NCI-H2196 treated with DMSO at 0.1 percent for 48 hours (cell line): ENCODE measurements around the gene ATP5MC3.
"Not testable (repeated sequence)": the region's sequence is repeated elsewhere in the genome, so short reads cannot be mapped to it uniquely, and the experiment has no call there.

Experiments used
- DNase-seq: peaks from one replicate; lab custom pipeline; 2025; ENCODE audit not compliant: unreplicated experiment; lab: John Stamatoyannopoulos, UW

The ATP5MC3 gene

GRCh38 chr2:175181104-175181876 is at the start of gene ATP5MC3:
ATP5MC3 (minus strand) TSS chr2:175181710; CDS start chr2:175181393, 317 bp downstream.
- peak; percentile 93 for DNase-seq

GRCh38 chr2:175228601-175229000 is 47.1 kb upstream of the ATP5MC3 start:
- not testable (repeated sequence) for DNase-seq

GRCh38 chr2:175228179-175228578 is 46.7 kb upstream of the ATP5MC3 start:
- no peak for DNase-seq

GRCh38 chr2:175227393-175227792 is 45.9 kb upstream of the ATP5MC3 start:
- DNase-seq, result no peak

GRCh38 chr2:175220075-175220474 is 38.6 kb upstream of the ATP5MC3 start:
- DNase-seq, result no peak

DNA sequence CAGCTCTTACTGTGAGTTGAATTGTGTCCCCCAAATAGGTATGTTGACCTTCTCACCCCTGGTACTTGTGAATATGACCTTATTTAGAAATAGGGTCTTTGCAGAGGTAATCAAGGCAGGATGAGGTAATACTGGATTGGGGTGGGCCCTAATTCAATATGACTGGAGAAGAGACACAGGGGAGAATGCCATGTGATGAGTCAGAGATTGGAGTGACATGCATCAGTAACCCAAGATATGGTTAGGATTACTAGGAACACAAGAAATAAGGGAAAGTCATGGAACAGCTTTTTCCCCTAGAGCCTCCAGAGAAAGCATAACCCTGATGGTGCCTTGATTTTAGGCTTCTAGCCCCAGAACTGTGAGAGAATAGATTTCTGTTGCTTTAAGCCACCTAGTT is 37.0 kb upstream of the ATP5MC3 start:
- no peak for DNase-seq

- DNase-seq, result peak; percentile 45
These were observed 26.4 kb upstream of the ATP5MC3 start for GRCh38 chr2:175207741-175208438.

- no peak for DNase-seq
These were observed 25.4 kb upstream of the ATP5MC3 start for GRCh38 chr2:175206866-175207265.

DNA sequence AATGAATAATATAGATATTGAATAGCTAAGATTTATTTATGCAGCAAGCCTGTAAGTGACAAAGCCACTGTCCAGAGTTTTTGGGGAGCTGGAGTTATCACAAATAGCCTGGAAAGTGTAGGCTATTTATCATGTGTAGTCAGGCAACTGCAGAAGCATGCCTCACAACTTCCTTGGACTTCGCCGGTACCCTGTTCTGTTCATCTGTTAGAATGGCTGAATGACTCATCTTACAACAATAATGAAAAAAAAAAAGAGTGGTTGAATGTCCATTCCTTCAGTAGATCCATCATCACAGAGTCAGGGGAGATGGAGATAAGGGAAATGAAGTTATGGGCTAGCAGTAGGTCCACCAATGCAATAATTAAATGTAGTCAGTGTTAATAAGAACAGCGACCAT is 24.0 kb upstream of the ATP5MC3 start:
- no peak for DNase-seq

GRCh38 chr2:175203621-175204496 is 22.3 kb upstream of the ATP5MC3 start:
- DNase-seq, result peak; percentile 8

- no peak for DNase-seq
These were observed 13.5 kb upstream of the ATP5MC3 start for GRCh38 chr2:175195012-175195411.

GRCh38 chr2:175188761-175189160 is 7.3 kb upstream of the ATP5MC3 start:
- DNase-seq, result no peak

DNA sequence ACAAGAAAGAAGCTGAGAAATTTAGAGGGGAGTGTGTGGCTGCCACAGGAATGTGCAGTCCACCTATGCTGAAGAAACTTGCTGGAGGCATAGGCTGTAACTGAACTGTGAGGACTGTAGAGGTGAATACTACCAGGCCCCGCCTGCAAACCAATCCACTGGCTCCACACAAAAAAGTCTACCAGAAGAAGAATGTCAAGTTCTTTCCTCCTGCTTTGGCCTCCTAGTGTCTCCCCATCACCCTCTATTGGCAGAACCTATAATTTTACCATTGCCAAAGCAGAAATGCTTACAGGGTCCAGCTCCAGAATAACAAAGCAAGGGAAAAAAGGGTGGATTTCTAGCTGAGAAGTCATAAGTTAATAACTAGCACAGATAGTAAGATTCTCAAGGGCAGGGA is 5.9 kb upstream of the ATP5MC3 start:
- no peak for DNase-seq

GRCh38 chr2:175183674-175184073 is 2.2 kb upstream of the ATP5MC3 start:
- no peak for DNase-seq

DNA sequence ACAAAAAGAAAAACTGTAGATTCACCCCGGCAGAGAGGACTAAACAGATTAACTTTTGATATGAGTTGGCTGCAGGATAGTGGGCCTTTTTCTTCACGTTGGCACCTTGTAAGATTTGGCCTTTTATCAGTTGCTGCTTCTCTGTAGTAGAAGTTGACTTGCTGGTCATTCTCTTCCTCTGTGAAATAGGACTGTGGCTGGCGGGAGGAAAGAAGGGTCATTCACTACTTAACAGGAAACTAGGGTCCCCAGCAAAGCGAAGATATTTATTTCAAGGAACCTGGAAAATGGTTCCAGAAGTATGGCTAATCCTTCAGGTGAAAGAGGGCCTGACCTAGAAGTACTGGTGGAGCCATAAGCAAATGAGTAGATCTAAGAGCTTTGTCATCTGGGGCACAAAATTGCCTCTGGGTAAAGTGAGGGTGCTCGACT is 383 bp upstream of the ATP5MC3 start:
- DNase-seq, result no peak

GRCh38 chr2:175180701-175181103 is 808 bp downstream of the ATP5MC3 start:
- DNase-seq, result no peak

GRCh38 chr2:175176624-175177023 is 4.9 kb downstream of the ATP5MC3 start:
- DNase-seq, result no peak

- DNase-seq, result no peak
These were observed 5.6 kb downstream of the ATP5MC3 start for GRCh38 chr2:175175896-175176295.

DNA sequence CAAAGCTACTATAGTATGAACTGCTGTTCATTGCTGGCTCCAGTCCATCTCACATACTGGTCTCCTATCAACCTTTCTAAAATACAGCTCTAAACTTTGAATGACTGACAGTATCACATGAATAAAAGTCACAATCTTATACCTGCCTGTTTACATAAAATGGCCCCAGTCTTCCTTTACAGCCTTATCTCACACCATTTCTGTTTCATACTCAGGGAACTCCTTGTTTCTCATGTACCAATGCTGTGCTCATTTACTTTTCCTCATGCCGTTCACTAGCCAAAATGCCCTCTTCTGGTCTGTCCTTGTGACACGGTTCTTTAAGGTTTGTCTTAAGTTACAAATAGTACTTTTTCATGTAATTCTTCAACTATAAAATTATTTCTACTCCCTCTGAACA is 6.2 kb downstream of the ATP5MC3 start:
- DNase-seq, result no peak

- no peak for DNase-seq
These were observed 10.7 kb downstream of the ATP5MC3 start for GRCh38 chr2:175170659-175171304.

DNA sequence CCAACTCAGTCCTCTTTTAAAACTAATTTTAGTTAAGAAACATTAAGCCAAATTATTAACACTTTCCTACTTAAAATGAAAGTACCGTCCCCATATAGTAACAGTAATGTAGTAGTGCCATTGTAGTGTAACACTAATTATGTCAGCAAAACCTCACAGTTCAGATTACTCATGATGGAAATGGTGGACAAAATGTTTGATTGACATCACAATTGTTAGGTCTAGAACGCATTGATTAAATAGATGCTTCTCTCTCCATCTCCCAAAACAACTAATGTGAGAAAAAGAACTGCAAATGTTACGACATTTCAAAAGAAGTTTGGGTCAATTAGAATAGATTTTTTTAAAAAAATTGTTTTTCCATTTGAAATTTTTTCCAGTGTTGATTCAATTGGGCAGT is 12.3 kb downstream of the ATP5MC3 start:
- no peak for DNase-seq
